Panc1 (cell line): ENCODE results near the gene BCR.

Experiments used
- CTCF ChIP-seq: fragments of 450-650 bp; IDR thresholded peaks from 2 replicates; pipeline ENCODE4 v1.5.1; 2017; ENCODE audit warnings: mild to moderate bottlenecking
- POLR2AphosphoS5 ChIP-seq: IDR thresholded peaks from 2 replicates; pipeline ENCODE4 v1.6.1; 2012; ENCODE audit warnings: mild to moderate bottlenecking, low read depth, low read length, moderate library complexity
- SIN3A ChIP-seq: IDR thresholded peaks from 2 replicates; pipeline ENCODE4 v1.6.1; 2012; ENCODE audit warnings: low read depth, mild to moderate bottlenecking, low read length, moderate library complexity, borderline replicate concordance; ENCODE audit not compliant: insufficient read depth
- TF ChIP-seq, protein P1 (sequence below), 2 experiments: IDR thresholded peaks; 2 replicates each; pipeline ENCODE4 v1.6.1; 2011 to 2012; ENCODE audit warnings: low read depth in 2 of 2, control low read depth in 1 of 2, low read length in 1 of 2, mild to moderate bottlenecking in 1 of 2, moderate library complexity in 1 of 2; ENCODE audit not compliant: insufficient read depth in 1 of 2

GRCh38 chr22:23365961-23366360 is 185.7 kb downstream of the BCR start:
- TF ChIP-seq POLR2AphosphoS5 (no peak), CTCF (no peak), SIN3A (no peak)
- TF ChIP-seq, protein P1, sequence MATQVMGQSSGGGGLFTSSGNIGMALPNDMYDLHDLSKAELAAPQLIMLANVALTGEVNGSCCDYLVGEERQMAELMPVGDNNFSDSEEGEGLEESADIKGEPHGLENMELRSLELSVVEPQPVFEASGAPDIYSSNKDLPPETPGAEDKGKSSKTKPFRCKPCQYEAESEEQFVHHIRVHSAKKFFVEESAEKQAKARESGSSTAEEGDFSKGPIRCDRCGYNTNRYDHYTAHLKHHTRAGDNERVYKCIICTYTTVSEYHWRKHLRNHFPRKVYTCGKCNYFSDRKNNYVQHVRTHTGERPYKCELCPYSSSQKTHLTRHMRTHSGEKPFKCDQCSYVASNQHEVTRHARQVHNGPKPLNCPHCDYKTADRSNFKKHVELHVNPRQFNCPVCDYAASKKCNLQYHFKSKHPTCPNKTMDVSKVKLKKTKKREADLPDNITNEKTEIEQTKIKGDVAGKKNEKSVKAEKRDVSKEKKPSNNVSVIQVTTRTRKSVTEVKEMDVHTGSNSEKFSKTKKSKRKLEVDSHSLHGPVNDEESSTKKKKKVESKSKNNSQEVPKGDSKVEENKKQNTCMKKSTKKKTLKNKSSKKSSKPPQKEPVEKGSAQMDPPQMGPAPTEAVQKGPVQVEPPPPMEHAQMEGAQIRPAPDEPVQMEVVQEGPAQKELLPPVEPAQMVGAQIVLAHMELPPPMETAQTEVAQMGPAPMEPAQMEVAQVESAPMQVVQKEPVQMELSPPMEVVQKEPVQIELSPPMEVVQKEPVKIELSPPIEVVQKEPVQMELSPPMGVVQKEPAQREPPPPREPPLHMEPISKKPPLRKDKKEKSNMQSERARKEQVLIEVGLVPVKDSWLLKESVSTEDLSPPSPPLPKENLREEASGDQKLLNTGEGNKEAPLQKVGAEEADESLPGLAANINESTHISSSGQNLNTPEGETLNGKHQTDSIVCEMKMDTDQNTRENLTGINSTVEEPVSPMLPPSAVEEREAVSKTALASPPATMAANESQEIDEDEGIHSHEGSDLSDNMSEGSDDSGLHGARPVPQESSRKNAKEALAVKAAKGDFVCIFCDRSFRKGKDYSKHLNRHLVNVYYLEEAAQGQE (IDR thresholded peaks at IDR 0.05; ENCODE audit: insufficient read depth in 1 of 2, low read depth in 2 of 2, low read length in 1 of 2), result no peak
